ENCODE results near the gene MAGI1.
"Not testable (repeated sequence)": the region's sequence is repeated elsewhere in the genome, so short reads cannot be mapped to it uniquely, and the experiment has no call there.

Gene MAGI1

GRCh38 chr3:65523878-65524277, 514.8 kb downstream of the MAGI1 start:
- DNase-seq (ENCODE audit: low read depth) = no peak

GRCh38 chr3:65521032-65521431, 517.7 kb downstream of the MAGI1 start:
- DNase-seq (ENCODE audit: low read depth) = no peak

- no peak for DNase-seq (ENCODE audit: low read depth)
Measured at GRCh38 chr3:65516998-65517397, 521.7 kb downstream of the MAGI1 start.

- DNase-seq (ENCODE audit: low read depth) = not testable (repeated sequence)
Measured at GRCh38 chr3:65514317-65514716, 524.4 kb downstream of the MAGI1 start.

- DNase-seq (ENCODE audit: low read depth) = not testable (repeated sequence)
Measured at GRCh38 chr3:65509423-65509794, 529.3 kb downstream of the MAGI1 start.

- no peak for DNase-seq (ENCODE audit: low read depth)
Measured at GRCh38 chr3:65508750-65509422, 529.8 kb downstream of the MAGI1 start.

GRCh38 chr3:65507437-65507836, 531.3 kb downstream of the MAGI1 start:
- DNase-seq (ENCODE audit: low read depth) = no peak

- DNase-seq (ENCODE audit: low read depth) = no peak
Measured at GRCh38 chr3:65503776-65504175, 534.9 kb downstream of the MAGI1 start.

GRCh38 chr3:65502526-65502925, 536.2 kb downstream of the MAGI1 start:
- no peak for DNase-seq (ENCODE audit: low read depth)

- DNase-seq (ENCODE audit: low read depth) = no peak
Measured at GRCh38 chr3:65500398-65501306, 538.1 kb downstream of the MAGI1 start.

GRCh38 chr3:65497846-65498245, 540.9 kb downstream of the MAGI1 start:
- no peak for DNase-seq (ENCODE audit: low read depth)

GRCh38 chr3:65497236-65497635, 541.5 kb downstream of the MAGI1 start:
- no peak for DNase-seq (ENCODE audit: low read depth)

- DNase-seq (ENCODE audit: low read depth) = no peak
Measured at GRCh38 chr3:65493938-65494337, 544.8 kb downstream of the MAGI1 start.

- no peak for DNase-seq (ENCODE audit: low read depth)
Measured at GRCh38 chr3:65493371-65493882, 545.3 kb downstream of the MAGI1 start.

- no peak for DNase-seq (ENCODE audit: low read depth)
Measured at GRCh38 chr3:65492249-65492648, 546.5 kb downstream of the MAGI1 start.

GRCh38 chr3:65490114-65490513, 548.6 kb downstream of the MAGI1 start:
- DNase-seq (ENCODE audit: low read depth) = no peak

GRCh38 chr3:65489253-65489652, 549.5 kb downstream of the MAGI1 start:
- DNase-seq (ENCODE audit: low read depth) = no peak

- no peak for DNase-seq (ENCODE audit: low read depth)
Measured at GRCh38 chr3:65485826-65486469, 552.8 kb downstream of the MAGI1 start.

- DNase-seq (ENCODE audit: low read depth) = no peak
Measured at GRCh38 chr3:65484964-65485363, 553.8 kb downstream of the MAGI1 start.

- no peak for DNase-seq (ENCODE audit: low read depth)
Measured at GRCh38 chr3:65483480-65483879, 555.2 kb downstream of the MAGI1 start.

- no peak for DNase-seq (ENCODE audit: low read depth)
Measured at GRCh38 chr3:65483011-65483410, 555.7 kb downstream of the MAGI1 start.

- DNase-seq (ENCODE audit: low read depth) = no peak
Measured at GRCh38 chr3:65481085-65481484, 557.6 kb downstream of the MAGI1 start.

- no peak for DNase-seq (ENCODE audit: low read depth)
Measured at GRCh38 chr3:65479990-65480389, 558.7 kb downstream of the MAGI1 start.

Measured in HS-5 (cell line).